GM18858 (cell line): ENCODE results near the gene UNC5B.
"Not testable (repeated sequence)": the region's sequence is repeated elsewhere in the genome, so short reads cannot be mapped to it uniquely, and the experiment has no call there.

Source experiments
- ATAC-seq: cut with Tn5 transposase; IDR thresholded peaks from one replicate; pipeline ENCODE4 v1.9.1; 2021; ENCODE audit not compliant: unreplicated experiment

UNC5B gene

GRCh38 chr10:71266147-71266917 is 54.0 kb downstream of the UNC5B start:
- no peak for ATAC-seq

- no peak for ATAC-seq
Measured at GRCh38 chr10:71266918-71267442, 54.6 kb downstream of the UNC5B start.

GRCh38 chr10:71267508-71268240 is 55.3 kb downstream of the UNC5B start:
- ATAC-seq = no peak

- no peak for ATAC-seq
Measured at GRCh38 chr10:71268247-71268691, 55.9 kb downstream of the UNC5B start.

GRCh38 chr10:71268758-71269157 is 56.4 kb downstream of the UNC5B start:
- no peak for ATAC-seq

GRCh38 chr10:71269301-71270288 is 57.2 kb downstream of the UNC5B start:
- ATAC-seq = no peak

- ATAC-seq = no peak
Measured at GRCh38 chr10:71270301-71271220, 58.2 kb downstream of the UNC5B start.

- ATAC-seq = no peak
Measured at GRCh38 chr10:71271662-71272055, 59.3 kb downstream of the UNC5B start.

GRCh38 chr10:71272056-71272771 is 59.8 kb downstream of the UNC5B start:
- no peak for ATAC-seq

- ATAC-seq = not testable (repeated sequence)
Measured at GRCh38 chr10:71272974-71273373, 60.6 kb downstream of the UNC5B start.

- ATAC-seq = no peak
Measured at GRCh38 chr10:71273506-71273905, 61.1 kb downstream of the UNC5B start.

GRCh38 chr10:71274901-71275796 is 62.8 kb downstream of the UNC5B start:
- no peak for ATAC-seq

GRCh38 chr10:71276873-71277272 is 64.5 kb downstream of the UNC5B start:
- no peak for ATAC-seq

GRCh38 chr10:71277914-71278665 is 65.7 kb downstream of the UNC5B start:
- ATAC-seq = no peak

- no peak for ATAC-seq
Measured at GRCh38 chr10:71278691-71279588, 66.6 kb downstream of the UNC5B start.

- ATAC-seq = no peak
Measured at GRCh38 chr10:71279590-71280170, 67.3 kb downstream of the UNC5B start.
